Measurements from ENCODE around the gene BYSL.

GRCh38 chr6:41901882-41902519 lies 19.3 kb upstream of the BYSL start:
- no peak for TF ChIP-seq POLR2AphosphoS5 (IDR thresholded peaks at IDR 0.05; ENCODE audit: low read depth, low read length)
- no peak for TF ChIP-seq POLR2A (IDR thresholded peaks at IDR 0.05; ENCODE audit: low read depth, low read length)
- no peak for TF ChIP-seq TAF1 (IDR thresholded peaks at IDR 0.05; ENCODE audit: borderline replicate concordance, low read depth, low read length)

Data from GM12892 (cell line).